NB4 (cell line): ENCODE measurements around the gene LINC01488.
A peak's percentile ranks its signal among the peaks of the same experiment; 100 is the strongest.

Experiments used
- CTCF ChIP-seq: IDR thresholded peaks from one replicate; pipeline ENCODE4 v1.5.1; 2012; ENCODE audit warnings: low read depth, low read length
- MAX ChIP-seq: IDR thresholded peaks from 2 replicates; pipeline ENCODE4 v1.6.1; 2011; ENCODE audit warnings: low read depth, low read length

GRCh38 chr11:69436041-69436982, 45.2 kb upstream of the LINC01488 start:
- TF ChIP-seq CTCF = no peak
- TF ChIP-seq MAX = peak; percentile 79
